SH-SY5Y (cell line): ENCODE results near the gene UST.

Experiments
- GATA2 ChIP-seq: IDR thresholded peaks from 2 replicates; pipeline ENCODE4 v1.6.1; 2011; ENCODE audit warnings: mild to moderate bottlenecking, low read depth, low read length
- GATA3 ChIP-seq: IDR thresholded peaks from 2 replicates; pipeline ENCODE4 v1.6.1; 2011; ENCODE audit warnings: low read depth, mild to moderate bottlenecking, low read length, moderate library complexity

DNA sequence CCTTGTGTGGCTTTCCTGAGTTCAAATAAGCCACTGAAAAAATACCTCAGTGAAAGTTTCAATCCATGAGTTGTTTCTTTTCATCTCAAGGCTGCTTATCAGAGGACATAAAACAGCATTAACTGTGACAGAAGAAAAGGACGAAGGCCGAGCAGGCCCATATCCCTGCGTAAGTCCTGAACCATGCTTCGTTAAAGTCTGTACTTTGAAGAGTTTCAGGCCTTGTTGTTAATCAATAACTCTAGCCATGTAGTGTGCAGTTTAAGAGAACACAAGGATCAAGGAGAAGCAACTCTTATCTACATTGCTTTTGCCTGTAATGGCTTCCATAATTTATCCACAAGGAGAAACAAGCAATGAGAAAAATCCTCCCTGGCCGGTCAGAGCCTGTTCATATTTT is 165.4 kb downstream of the UST start:
- no peak for TF ChIP-seq GATA2
- TF ChIP-seq GATA3 = no peak
